CD4-positive, alpha-beta T cell treated with Interleukin-15 for 4 hours (primary cell): Measurements from ENCODE around the gene MAP10.

Experiments used
- DNase-seq: peaks from one replicate; pipeline ENCODE4 v3.0.0-alpha.2; 2020; ENCODE audit warnings: low spot score

Gene MAP10

GRCh38 chr1:232798920-232799319 lies 6.3 kb upstream of the MAP10 start:
- no peak for DNase-seq

GRCh38 chr1:232806186-232806510 lies 932 bp downstream of the MAP10 start:
- DNase-seq: no peak

GRCh38 chr1:232810856-232811255 lies 5.6 kb downstream of the MAP10 start:
- no peak for DNase-seq

GRCh38 chr1:232812560-232812959 lies 7.3 kb downstream of the MAP10 start:
- DNase-seq: no peak

- no peak for DNase-seq
These were observed 7.9 kb downstream of the MAP10 start for GRCh38 chr1:232813097-232813496.

GRCh38 chr1:232813760-232814159 lies 8.5 kb downstream of the MAP10 start:
- DNase-seq: no peak

GRCh38 chr1:232816324-232816723 lies 11.1 kb downstream of the MAP10 start:
- DNase-seq: no peak

GRCh38 chr1:232818040-232818439 lies 12.8 kb downstream of the MAP10 start:
- no peak for DNase-seq

GRCh38 chr1:232820431-232820830 lies 15.2 kb downstream of the MAP10 start:
- no peak for DNase-seq

GRCh38 chr1:232822530-232822929 lies 17.3 kb downstream of the MAP10 start:
- no peak for DNase-seq

GRCh38 chr1:232826318-232826717 lies 21.1 kb downstream of the MAP10 start:
- DNase-seq: no peak

GRCh38 chr1:232830661-232831060 lies 25.4 kb downstream of the MAP10 start:
- no peak for DNase-seq

- DNase-seq: no peak
These were observed 26.7 kb downstream of the MAP10 start for GRCh38 chr1:232831895-232832294.

- DNase-seq: no peak
These were observed 28.9 kb downstream of the MAP10 start for GRCh38 chr1:232834066-232834465.

- no peak for DNase-seq
These were observed 29.9 kb downstream of the MAP10 start for GRCh38 chr1:232835166-232835565.

GRCh38 chr1:232837087-232837486 lies 31.9 kb downstream of the MAP10 start:
- no peak for DNase-seq

GRCh38 chr1:232841823-232842565 lies 36.8 kb downstream of the MAP10 start:
- DNase-seq: no peak

- no peak for DNase-seq
These were observed 39.6 kb downstream of the MAP10 start for GRCh38 chr1:232844791-232845190.

GRCh38 chr1:232845406-232845955 lies 40.3 kb downstream of the MAP10 start:
- no peak for DNase-seq

- DNase-seq: no peak
These were observed 46.3 kb downstream of the MAP10 start for GRCh38 chr1:232851532-232851931.

GRCh38 chr1:232853994-232854797 lies 49.0 kb downstream of the MAP10 start:
- DNase-seq: no peak

GRCh38 chr1:232854798-232855159 lies 49.6 kb downstream of the MAP10 start:
- DNase-seq: no peak

GRCh38 chr1:232856541-232856940 lies 51.3 kb downstream of the MAP10 start:
- DNase-seq: no peak
